Mesendoderm (in vitro differentiated cells): ENCODE data around the gene SNCA.

Source experiments
- DNase-seq: peaks from one replicate; pipeline ENCODE4 v3.0.0; 2013
- H2AK5ac ChIP-seq: 2 replicates; pipeline ENCODE4 v1.6.1; 2013; ENCODE audit warnings: low read length, inconsistent platforms
- H2BK120ac ChIP-seq: 2 replicates; pipeline ENCODE4 v1.6.1; 2013; ENCODE audit warnings: low read depth, mild to moderate bottlenecking, low read length, moderate library complexity, mixed read lengths
- H2BK15ac ChIP-seq: replicated peaks from 2 replicates; pipeline ENCODE4 v1.6.1; 2013; ENCODE audit warnings: low read depth, mild to moderate bottlenecking, moderate library complexity
- H2BK5ac ChIP-seq: 2 replicates; pipeline ENCODE4 v1.6.1; 2013; ENCODE audit warnings: low read length, inconsistent platforms
- H3K18ac ChIP-seq: 2 replicates; pipeline ENCODE4 v1.6.1; 2013; ENCODE audit warnings: mild to moderate bottlenecking, low read length, mixed read lengths
- H3K23ac ChIP-seq: one replicate; pipeline ENCODE4 v1.6.1; 2013; ENCODE audit warnings: low read length
- H3K27ac ChIP-seq: 2 replicates; pipeline ENCODE4 v1.5.1; 2013; ENCODE audit warnings: low read depth, mild to moderate bottlenecking, inconsistent platforms, low read length, moderate library complexity
- H3K27me3 ChIP-seq: 2 replicates; pipeline ENCODE4 v1.6.1; 2013; ENCODE audit warnings: low read length, control low read depth, mild to moderate bottlenecking, inconsistent platforms; ENCODE audit not compliant: insufficient read depth, poor library complexity
- H3K36me3 ChIP-seq: 2 replicates; pipeline ENCODE4 v1.6.1; 2013; ENCODE audit warnings: low read length, inconsistent platforms; ENCODE audit not compliant: control insufficient read depth, insufficient read depth
- H3K4ac ChIP-seq: one replicate; pipeline ENCODE4 v1.6.1; 2013; ENCODE audit warnings: low read depth, mild to moderate bottlenecking, low read length, moderate library complexity
- H3K4me1 ChIP-seq: 2 replicates; pipeline ENCODE4 v1.6.1; 2013; ENCODE audit warnings: low read depth, low read length, inconsistent platforms; ENCODE audit not compliant: control insufficient read depth
- H3K4me2 ChIP-seq: 2 replicates; pipeline ENCODE4 v1.6.1; 2013; ENCODE audit warnings: low read length
- H3K4me3 ChIP-seq: 2 replicates; pipeline ENCODE4 v1.5.1; 2013; ENCODE audit warnings: mild to moderate bottlenecking, low read length
- H3K56ac ChIP-seq: one replicate; pipeline ENCODE4 v1.6.1; 2013; ENCODE audit warnings: low read length
- H3K79me1 ChIP-seq: 2 replicates; pipeline ENCODE4 v1.6.1; 2013; ENCODE audit warnings: low read length, inconsistent platforms
- H3K79me2 ChIP-seq: 2 replicates; pipeline ENCODE4 v1.6.1; 2013; ENCODE audit warnings: mild to moderate bottlenecking, low read length; ENCODE audit not compliant: control insufficient read depth, insufficient read depth
- H3K9ac ChIP-seq: 2 replicates; pipeline ENCODE4 v1.6.1; 2013; ENCODE audit warnings: low read length, inconsistent platforms
- H4K5ac ChIP-seq: one replicate; pipeline ENCODE4 v1.6.1; 2013; ENCODE audit warnings: low read length
- H4K8ac ChIP-seq: one replicate; pipeline ENCODE4 v1.6.1; 2013; ENCODE audit warnings: low read depth, mild to moderate bottlenecking, control low read depth, low read length, moderate library complexity
- WGBS: extraction: QIAGEN DNeasy Blood & Tissue Kit; methylation state at CpG from one replicate; pipeline ENCODE4 v1.1.7; 2013; ENCODE audit warnings: low lambda C conversion rate, missing lambda C conversion rate; ENCODE audit not compliant: insufficient coverage; ENCODE audit errors: extremely low coverage; 5-methylcytosine and 5-hydroxymethylcytosine counted together

The SNCA gene

DNA sequence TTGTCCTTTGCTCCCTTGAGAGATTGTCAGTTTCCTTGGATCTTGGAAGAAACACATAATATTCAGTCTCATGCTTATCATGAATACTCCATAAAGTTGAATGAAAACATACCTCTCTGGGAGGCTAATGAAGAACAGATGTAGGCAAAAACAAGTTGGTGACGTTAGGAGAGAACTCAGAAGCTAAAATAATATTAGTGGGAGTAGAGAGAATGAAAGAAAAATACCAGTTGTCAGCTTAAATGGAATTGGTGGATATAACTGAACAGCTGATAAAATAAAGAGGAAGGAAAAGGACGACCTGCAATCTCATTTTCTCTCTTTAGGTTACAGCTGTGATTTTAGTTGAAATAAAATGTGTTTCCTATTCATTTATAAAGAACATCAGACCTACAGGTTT lies 124.8 kb downstream of the SNCA start:
- H3K4me1 ChIP-seq = peaks cover 3% of the 10 kb centered on the region
- no peaks in the 10 kb centered on the region for H3K79me1 ChIP-seq
- H2AK5ac ChIP-seq = no peak overlapping the region
- no CpG with 5 or more reads among the region's 2 CpGs for WGBS
- H2BK15ac ChIP-seq = no peak overlapping the region
- no peak overlapping the region for H2BK5ac ChIP-seq
- H3K79me2 ChIP-seq = no peaks in the 10 kb centered on the region
- no peak overlapping the region for H2BK120ac ChIP-seq
- no peak overlapping the region for H3K4ac ChIP-seq
- no peak overlapping the region for H3K18ac ChIP-seq
- H3K4me2 ChIP-seq = no peak overlapping the region
- no peaks in the 10 kb centered on the region for H3K36me3 ChIP-seq
- H3K23ac ChIP-seq = no peak overlapping the region
- no peaks in the 10 kb centered on the region for H3K27me3 ChIP-seq
- no peak overlapping the region for H4K5ac ChIP-seq
- H4K8ac ChIP-seq = no peak overlapping the region
- no peak overlapping the region for H3K9ac ChIP-seq
- DNase-seq = no peak
- H3K4me3 ChIP-seq = no peak overlapping the region
- H3K56ac ChIP-seq = no peak overlapping the region
- H3K27ac ChIP-seq = no peak overlapping the region

DNA sequence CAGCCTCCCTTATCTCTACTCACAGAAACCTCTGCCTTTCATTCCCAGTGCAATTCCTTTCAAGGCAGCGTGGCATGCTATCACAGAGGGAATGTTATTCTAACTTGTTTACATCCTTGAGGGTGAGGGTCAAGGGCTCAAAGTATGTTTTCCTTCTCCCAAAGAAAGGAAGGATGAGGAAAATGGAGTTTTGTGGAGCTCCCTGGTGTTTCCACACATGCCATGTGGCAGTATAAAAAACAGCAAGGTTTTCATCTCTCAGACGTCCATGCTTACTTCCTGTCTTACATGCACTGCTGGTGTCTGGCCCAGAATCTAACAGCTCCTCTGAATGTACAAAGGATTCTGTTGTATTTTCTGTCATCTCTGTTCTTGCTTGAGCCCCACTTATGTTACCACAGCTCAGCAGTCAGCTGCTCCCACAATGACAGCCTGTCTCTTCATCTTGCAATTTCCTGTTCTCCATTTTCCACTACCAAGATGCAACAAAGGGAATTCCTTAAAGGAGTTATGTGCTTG lies 128.0 kb downstream of the SNCA start:
- Histone ChIP-seq H2BK120ac (no peak overlapping the region), H3K36me3 (no peaks in the 10 kb centered on the region), H3K9ac (no peak overlapping the region), H3K23ac (no peak overlapping the region), H3K4me2 (no peak overlapping the region), H3K4me3 (no peak overlapping the region), H3K79me1 (no peaks in the 10 kb centered on the region), H2BK15ac (no peak overlapping the region), H4K5ac (no peak overlapping the region), H4K8ac (no peak overlapping the region), H3K27me3 (no peaks in the 10 kb centered on the region), H3K18ac (peak overlapping the region; percentile 23), H3K4me1 (peaks cover 3% of the 10 kb centered on the region), H3K79me2 (no peaks in the 10 kb centered on the region), H3K56ac (peak overlapping the region; percentile 36), H3K4ac (no peak overlapping the region), H3K27ac (no peak overlapping the region), H2BK5ac (no peak overlapping the region), H2AK5ac (no peak overlapping the region)
- peak; percentile 76 for DNase-seq
- WGBS = no CpG with 5 or more reads among the region's 2 CpGs

DNA sequence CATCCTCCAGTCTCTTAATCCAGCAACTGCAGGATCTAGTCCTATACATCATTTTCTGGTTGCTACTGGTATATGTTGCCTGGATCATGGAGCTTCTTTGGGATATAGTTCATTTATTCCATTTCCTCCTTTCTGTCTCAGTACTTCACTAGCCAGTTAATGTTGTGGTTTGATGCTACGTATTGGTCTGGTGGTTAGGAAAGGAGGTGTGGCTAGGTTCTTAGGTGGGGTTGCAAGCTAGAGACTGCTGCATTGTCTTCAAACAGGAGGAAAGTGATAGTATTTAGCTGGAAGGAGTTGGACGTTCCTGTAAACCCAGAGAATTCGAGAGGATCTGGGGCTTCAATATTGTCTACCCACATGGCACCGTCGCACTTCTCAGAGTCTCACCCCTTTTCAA lies 129.5 kb downstream of the SNCA start:
- Histone ChIP-seq H2BK120ac (no peak overlapping the region), H2AK5ac (no peak overlapping the region), H3K4me1 (peaks cover 3% of the 10 kb centered on the region), H3K18ac (no peak overlapping the region), H4K5ac (no peak overlapping the region), H3K23ac (no peak overlapping the region), H3K9ac (no peak overlapping the region), H3K4ac (no peak overlapping the region), H3K79me2 (no peaks in the 10 kb centered on the region), H3K36me3 (no peaks in the 10 kb centered on the region), H3K4me2 (no peak overlapping the region), H3K27me3 (no peaks in the 10 kb centered on the region), H2BK15ac (no peak overlapping the region), H3K4me3 (no peak overlapping the region), H3K56ac (no peak overlapping the region), H4K8ac (no peak overlapping the region), H2BK5ac (no peak overlapping the region), H3K27ac (no peak overlapping the region), H3K79me1 (no peaks in the 10 kb centered on the region)
- no CpG with 5 or more reads among the region's 5 CpGs for WGBS
- no peak for DNase-seq

DNA sequence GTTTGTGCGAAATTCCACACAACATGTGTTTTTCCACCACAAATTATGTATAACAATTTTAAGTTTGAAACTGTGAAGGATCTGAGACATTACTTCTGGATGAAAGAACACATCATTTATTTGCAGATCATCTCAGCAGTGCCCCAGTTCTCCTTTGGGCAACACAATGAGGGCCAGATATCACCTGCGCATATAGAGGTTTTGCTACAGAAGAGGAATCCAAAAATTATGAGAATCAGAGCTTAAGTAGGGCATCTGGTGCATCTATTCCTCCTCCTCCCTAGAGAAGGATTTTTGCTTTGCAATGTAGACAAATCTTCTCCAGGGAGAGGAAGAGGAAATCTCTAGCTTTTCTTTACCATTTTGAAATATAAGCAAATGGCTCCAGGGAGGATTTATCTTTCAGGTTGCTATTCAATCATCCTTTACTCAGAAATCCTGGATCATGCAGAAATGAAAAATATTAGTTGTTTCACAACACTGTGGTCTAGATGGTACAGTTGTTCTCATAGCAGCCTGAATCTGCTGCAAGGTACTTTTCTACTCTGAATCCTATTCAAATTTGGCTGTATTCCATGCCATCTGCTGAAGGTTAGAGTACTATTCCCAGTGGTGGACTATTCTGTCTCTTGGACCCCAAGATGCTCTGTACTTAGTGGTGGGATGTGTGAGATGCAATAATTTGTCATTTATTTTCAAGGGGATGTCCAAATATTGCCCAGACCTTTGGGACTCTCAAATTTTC lies 132.1 kb downstream of the SNCA start:
- H3K23ac ChIP-seq = no peak overlapping the region
- no peak overlapping the region for H3K9ac ChIP-seq
- no peaks in the 10 kb centered on the region for H3K79me2 ChIP-seq
- no peak overlapping the region for H2BK15ac ChIP-seq
- H4K5ac ChIP-seq = no peak overlapping the region
- H3K36me3 ChIP-seq = no peaks in the 10 kb centered on the region
- DNase-seq = no peak
- no peak overlapping the region for H2AK5ac ChIP-seq
- H3K79me1 ChIP-seq = no peaks in the 10 kb centered on the region
- no peak overlapping the region for H3K27ac ChIP-seq
- H3K18ac ChIP-seq = no peak overlapping the region
- peaks cover 3% of the 10 kb centered on the region for H3K4me1 ChIP-seq
- no CpG with 5 or more reads among the region's 2 CpGs for WGBS
- no peak overlapping the region for H2BK120ac ChIP-seq
- H3K4me2 ChIP-seq = no peak overlapping the region
- H2BK5ac ChIP-seq = no peak overlapping the region
- no peak overlapping the region for H4K8ac ChIP-seq
- H3K27me3 ChIP-seq = no peaks in the 10 kb centered on the region
- H3K4ac ChIP-seq = no peak overlapping the region
- no peak overlapping the region for H3K56ac ChIP-seq
- H3K4me3 ChIP-seq = no peak overlapping the region

DNA sequence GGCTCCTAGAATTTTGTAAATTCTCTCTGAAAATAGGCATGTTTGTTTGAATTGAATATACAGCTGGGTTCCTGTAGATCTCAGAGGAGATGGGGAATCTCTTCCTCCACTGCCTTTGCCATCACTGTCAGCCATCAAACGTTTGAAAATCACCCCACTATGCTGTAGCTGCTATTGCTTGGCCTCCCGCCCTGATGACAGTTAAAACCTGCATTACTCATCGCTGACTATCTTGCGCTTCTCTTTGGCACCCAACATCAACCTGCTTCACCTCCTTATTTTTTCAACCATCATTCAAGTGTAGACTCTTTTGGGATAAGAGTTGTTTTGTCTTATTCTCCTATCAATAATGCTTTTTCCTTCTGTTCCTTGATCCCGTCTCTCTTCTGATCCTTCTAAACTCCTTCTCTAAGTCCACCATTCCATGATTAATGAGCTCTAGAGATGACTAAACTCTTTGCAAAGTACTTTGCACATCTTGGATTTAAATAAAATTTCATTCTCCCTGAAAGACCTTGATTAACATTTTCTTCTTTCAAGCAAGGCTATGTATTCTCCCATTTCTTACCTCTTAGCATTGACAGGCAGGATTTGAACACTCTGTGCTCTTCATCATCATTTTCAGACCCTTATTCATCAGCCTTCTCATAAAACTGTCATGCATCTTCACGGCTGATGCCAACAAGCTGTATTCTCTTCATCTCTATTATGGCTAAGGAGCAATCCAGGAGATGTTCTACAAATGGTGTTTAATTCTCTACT lies 133.0 kb downstream of the SNCA start:
- Histone ChIP-seq H2BK120ac (no peak overlapping the region), H3K56ac (no peak overlapping the region), H2BK5ac (no peak overlapping the region), H3K4ac (no peak overlapping the region), H3K4me2 (no peak overlapping the region), H4K8ac (no peak overlapping the region), H3K4me1 (peaks cover under 1% of the 10 kb centered on the region), H2AK5ac (no peak overlapping the region), H4K5ac (no peak overlapping the region), H3K4me3 (no peak overlapping the region), H3K79me2 (no peaks in the 10 kb centered on the region), H3K27ac (no peak overlapping the region), H3K27me3 (no peaks in the 10 kb centered on the region), H2BK15ac (no peak overlapping the region), H3K23ac (no peak overlapping the region), H3K36me3 (no peaks in the 10 kb centered on the region), H3K18ac (no peak overlapping the region), H3K79me1 (no peaks in the 10 kb centered on the region), H3K9ac (no peak overlapping the region)
- no CpG with 5 or more reads among the region's 6 CpGs for WGBS
- no peak for DNase-seq
